Stimulated activated CD4-positive, alpha-beta T cell treated with anti-CD3 and anti-CD28 coated beads, TNF-alpha, amount 100 ng/mL, for 24 hours (primary cell): ENCODE data around the gene TOMM40L.
"Not testable (repeated sequence)": the region's sequence is repeated elsewhere in the genome, so short reads cannot be mapped to it uniquely, and the experiment has no call there.

Experiments used
- DNase-seq, 3 experiments: peaks; one replicate each; pipeline ENCODE4 v3.0.0-alpha.2; 2020; ENCODE audit warnings: low read depth in 3 of 3

The TOMM40L gene

DNA sequence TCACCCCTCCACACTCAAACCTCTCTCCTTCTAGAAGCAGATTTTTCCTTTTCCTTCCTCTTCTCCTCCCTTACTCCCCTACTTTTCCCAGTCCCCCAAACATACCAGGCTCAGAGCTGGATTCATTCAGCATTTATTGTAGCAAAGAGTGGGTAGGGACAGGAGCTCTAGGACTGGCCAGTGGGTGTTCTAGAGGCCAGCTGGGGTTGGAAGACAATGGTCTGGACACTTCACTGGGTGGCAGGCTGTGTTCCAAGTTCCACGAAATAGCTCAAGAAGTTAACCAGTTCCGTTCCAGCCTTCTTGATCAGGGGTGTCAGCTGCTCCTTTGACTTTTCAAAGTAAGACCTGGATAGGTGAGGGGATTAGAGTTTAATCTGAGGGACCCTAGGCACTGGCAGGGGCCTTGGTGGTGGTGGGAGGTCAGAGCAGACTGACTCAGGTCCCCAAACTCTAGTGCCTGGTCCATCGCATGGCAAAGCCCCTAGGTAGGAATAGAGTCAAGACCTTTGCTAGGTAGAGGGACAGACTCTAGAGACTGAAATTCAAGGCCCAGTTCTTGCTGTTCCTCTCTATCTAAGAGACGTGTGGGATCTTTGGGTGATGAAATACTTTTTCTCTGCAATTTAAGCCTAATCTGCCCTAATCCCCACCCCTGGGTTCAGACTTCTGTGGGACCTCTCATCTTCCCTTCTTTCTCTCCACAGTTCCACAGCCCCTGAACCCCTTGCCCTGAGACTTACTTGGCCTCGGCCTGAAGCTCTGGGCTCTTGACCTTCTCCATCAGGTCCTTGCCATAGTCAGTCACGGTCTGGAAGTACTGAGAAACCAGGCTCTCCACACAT, 3.5 kb upstream of the TOMM40L start:
- DNase-seq, result no peak

DNA sequence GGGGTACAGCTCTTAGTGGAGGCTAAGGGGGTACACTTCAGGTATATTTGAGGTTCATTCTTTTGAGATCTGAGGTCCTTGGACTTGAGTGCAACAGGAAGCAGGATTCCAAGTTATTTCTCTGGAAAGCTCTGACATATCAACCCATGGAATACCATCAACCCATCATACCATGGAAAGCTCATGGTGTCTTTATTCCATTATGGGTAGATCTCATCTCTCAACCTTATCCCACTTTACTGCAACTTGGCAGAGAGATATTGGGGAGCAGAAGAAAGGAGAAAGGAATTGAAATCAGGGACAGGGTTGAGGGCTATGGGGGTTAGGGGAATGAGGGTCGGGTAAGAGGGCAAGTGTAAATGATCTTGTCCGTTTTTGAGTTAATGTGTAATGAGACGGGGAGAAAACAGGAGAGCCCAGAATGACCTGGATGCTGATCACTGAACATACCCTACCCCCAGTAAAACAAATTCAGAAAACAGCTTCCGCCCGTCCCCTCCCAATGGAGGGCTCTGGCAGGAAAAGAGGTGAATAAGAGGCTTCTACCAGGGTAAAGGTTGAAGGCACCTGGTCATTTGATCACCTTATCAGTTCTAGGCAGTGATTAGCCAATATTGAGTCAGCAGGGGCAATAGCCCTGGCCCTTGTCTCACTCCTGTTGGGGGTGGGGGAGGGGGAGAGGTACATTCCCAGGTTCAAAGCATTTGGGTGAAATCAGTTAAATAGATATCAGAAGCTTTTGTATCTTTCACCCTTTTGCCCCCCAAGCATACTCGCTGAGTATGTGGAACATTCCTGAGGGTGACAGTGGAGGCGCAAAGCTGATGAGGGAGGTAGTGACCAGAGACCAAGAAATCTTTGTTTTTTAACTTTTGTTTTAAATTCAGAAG, 1.8 kb upstream of the TOMM40L start:
- DNase-seq, result no peak

- not testable (repeated sequence) for DNase-seq
These were observed 1.2 kb upstream of the TOMM40L start for GRCh38 chr1:161224695-161225087.

- no peak for DNase-seq
These were observed 704 bp upstream of the TOMM40L start for GRCh38 chr1:161225178-161225533.

- no peak for DNase-seq
These were observed 456 bp downstream of the TOMM40L start for GRCh38 chr1:161226320-161226711.

DNA sequence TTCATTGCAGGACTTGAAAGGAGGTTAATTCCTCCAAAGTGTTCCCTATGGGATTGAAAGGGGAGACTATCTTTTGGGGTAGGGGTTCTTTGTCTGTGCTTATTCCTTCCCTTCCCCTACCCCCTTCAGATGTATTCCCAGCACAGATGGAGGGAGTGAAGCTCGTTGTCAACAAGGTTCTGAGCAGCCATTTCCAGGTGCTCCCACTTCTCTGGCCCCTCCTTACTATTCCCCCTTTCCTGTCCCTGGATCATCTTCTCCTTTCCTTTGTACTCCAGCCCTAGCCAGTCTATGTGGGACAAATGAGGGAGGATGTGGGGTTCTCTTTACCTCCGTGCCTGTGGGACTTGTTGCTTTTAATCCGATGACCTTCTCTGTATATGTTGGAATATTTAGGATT, 899 bp downstream of the TOMM40L start:
- DNase-seq, result no peak

GRCh38 chr1:161227196-161227871, 1.5 kb downstream of the TOMM40L start:
- peak; percentile 78 to 88 (median 85) for DNase-seq

- DNase-seq, result no peak
These were observed 2.2 kb downstream of the TOMM40L start for GRCh38 chr1:161228032-161228431.

- DNase-seq, result no peak
These were observed 4.0 kb downstream of the TOMM40L start for GRCh38 chr1:161229896-161230295.

GRCh38 chr1:161230762-161231161, 4.9 kb downstream of the TOMM40L start:
- DNase-seq, result no peak

DNA sequence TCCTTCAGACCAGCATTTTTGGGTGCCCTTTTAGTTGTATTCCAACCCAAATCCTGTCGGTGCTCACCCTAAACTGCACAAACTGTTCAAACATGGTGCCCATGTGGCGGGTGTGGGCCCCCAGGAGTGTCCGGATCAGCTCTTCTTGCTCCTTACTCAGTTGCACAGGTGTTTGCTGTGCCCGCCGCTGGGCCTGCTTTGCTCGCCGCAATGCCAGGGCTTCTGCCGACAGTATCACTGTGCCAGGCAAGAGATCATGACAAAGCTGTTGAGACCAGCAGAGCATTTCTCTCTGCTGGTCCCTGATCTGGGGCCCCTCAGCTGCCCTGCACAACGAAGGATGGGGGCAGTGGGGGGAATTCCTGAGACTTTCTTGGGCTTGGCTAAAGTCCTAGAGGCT, 7.2 kb downstream of the TOMM40L start:
- no peak for DNase-seq

- no peak for DNase-seq
These were observed 10.3 kb downstream of the TOMM40L start for GRCh38 chr1:161235957-161236775.

DNA sequence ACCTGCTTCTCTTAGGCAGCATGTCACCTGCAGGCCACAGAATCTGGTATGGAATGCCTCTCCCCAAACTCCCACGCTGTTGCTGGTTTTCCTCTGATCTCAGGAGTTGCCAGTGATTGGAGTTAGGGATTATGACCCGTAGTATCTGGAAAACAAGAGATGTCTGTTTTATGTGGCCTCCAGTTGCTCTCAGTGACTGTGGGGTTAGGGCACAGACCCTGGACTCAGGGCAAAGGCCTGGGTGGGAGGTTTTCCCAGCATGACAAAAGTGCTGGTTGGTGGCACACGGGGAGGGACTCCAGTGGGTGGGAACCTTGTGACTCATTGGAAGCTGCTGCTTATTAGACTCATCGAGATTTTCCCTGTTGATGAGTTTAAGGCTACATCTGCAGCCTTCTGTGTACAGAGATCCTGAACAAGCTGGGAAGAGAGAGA, 12.2 kb downstream of the TOMM40L start, which contains the start of gene NR1I3:
Gene NR1I3 (minus strand): TSS at position 165 of the 435 bp plus-strand sequence. CDS start 1,638 bp downstream, outside the sequence.
- DNase-seq, result no peak

DNA sequence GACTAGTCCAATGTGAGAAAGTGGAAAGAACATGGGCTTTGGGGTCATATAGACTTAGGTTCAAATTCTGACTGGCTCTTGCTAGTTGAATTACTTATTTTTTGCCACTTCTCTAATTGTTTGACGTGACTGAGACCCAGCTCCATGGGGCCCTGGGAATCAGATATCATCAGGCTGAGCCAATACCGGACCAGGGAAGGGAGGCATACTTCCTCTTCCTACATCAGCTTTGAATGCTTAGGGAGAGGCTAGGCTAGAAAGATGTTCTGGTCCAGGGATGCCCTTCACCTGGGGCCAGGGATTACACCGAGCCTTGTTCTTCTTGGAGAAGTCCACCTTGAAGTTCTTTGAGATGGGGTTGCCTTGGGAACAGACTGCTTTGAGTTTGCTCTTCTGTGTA, 15.8 kb downstream of the TOMM40L start:
- no peak for DNase-seq

- no peak for DNase-seq
These were observed 16.5 kb downstream of the TOMM40L start for GRCh38 chr1:161242313-161242712.

DNA sequence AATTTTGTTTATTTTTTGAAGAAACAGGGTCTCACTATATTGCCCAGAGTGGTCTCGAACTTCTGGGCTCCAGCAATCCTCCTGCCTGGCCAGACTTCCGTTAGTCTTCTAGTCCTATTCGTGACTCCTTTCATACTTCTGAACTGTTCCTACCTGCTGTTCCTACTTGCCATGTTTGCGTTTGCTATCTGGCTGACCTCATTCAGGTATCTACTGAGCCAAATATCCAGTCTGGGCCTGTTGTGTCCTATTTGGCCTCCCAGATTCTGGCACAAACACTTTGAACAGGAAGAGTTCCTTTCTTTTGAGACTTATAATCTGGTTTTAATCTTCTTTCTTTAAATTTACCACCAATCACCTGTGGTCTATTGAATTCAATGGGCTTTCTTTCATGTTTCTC, 19.0 kb downstream of the TOMM40L start:
- DNase-seq, result no peak

DNA sequence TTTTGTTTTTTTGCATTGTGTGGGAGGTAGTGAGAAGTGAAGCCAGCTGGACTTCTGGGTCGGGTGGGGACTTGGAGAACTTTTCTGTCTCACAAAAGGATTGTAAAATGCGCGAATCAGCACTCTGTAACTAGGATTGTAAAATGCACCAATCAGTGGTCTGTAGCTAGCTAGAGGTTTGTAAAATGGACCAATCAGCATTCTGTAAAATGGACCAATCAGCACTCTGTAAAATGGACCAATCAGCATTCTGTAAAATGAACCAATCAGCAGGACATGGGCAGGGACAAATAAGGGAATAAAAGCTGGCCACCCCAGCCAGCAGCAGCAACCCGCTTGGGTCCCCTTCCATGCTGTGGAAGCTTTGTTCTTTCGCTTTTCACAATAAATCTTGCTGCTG, 24.2 kb downstream of the TOMM40L start:
- DNase-seq, result not testable (repeated sequence)

GRCh38 chr1:161250829-161251228, 25.0 kb downstream of the TOMM40L start:
- DNase-seq, result no peak

DNA sequence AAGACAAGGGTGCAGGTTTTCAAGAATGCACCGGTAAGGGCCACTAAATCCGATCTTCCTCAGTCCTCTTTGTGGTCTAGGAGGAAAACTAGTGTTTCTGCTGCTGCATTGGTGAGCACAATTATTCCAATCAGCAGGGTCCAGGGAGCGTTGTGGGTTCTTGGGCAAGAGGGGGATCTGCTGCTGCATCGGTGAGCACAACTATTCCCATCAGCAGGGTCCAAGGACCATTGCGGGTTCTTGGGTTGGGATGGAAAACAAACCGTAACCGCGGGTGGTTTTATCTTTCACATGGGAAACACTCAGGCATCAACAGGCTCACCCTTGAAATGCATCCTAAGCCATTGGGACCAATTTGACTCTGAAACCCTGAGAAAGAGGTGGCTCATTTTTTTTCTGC, 25.7 kb downstream of the TOMM40L start:
- no peak for DNase-seq

DNA sequence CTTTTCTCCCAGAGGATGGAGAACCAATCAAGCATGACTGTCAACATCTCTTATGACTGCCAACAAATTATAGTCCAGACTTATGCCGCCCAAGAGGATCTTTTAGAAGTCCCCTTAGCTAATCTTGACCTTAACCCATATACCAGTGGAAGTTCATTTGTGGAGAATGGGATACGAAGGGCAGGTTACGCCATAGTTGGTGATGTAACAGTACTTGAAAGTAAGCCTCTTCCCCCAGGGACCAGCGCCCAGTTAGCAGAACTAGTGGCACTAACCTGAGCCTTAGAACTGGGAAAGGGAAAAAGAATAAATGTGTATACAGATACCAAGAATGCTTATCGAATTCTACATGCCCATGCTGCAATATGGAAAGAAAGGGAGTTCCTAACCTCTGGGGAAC, 29.4 kb downstream of the TOMM40L start:
- not testable (repeated sequence) for DNase-seq

DNA sequence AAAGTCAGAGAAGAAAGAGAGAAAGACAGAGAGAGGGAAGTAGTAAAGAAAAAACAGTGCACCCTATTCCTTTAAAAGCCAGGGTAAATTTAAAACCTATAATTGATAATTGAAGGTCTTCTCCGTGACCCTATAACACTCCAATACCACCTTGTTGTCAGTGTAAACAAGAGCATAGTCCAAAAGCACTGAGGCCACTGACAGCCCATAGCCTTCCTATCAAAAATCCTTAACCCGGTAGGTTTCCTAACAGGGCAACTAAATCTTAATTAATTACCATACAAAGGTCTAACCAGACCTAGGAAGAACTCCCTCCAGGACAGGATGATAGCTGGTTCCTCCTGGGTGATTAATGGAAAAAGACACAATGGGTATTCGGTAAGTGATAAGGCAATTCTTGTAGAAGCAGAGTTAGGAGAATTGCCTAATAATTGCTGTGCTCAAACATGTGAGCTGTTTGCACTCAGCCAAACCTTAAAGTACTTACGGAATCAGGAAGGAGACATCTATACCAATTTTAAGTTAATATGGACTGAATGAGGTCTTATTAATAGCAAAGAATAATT, 30.2 kb downstream of the TOMM40L start:
- not testable (repeated sequence) for DNase-seq
